BE2C (cell line): Measurements from ENCODE around the gene TUSC2.

Experiments used
- DNase-seq: peaks from one replicate; pipeline ENCODE4 v3.0.0-alpha.2; 2020
- H3K27me3 ChIP-seq: fragments of 250-450 bp; sonication (Bioruptor Pico); 2 replicates; pipeline ENCODE4 v1.5.1; 2020; ENCODE audit warnings: mild to moderate bottlenecking
- H3K36me3 ChIP-seq: fragments of 250-450 bp; sonication (Bioruptor Pico); 2 replicates; pipeline ENCODE4 v1.5.1; 2020; ENCODE audit warnings: mild to moderate bottlenecking
- H3K4me1 ChIP-seq: fragments of 250-450 bp; sonication (Bioruptor Pico); 2 replicates; pipeline ENCODE4 v1.5.1; 2020
- H3K4me3 ChIP-seq: 2 replicates; pipeline ENCODE4 v1.5.1; 2011; ENCODE audit warnings: low read depth, low read length
- H3K9me3 ChIP-seq: fragments of 250-450 bp; sonication (Bioruptor Pico); 2 replicates; pipeline ENCODE4 v1.5.1; 2020
- CTCF ChIP-seq: IDR thresholded peaks from 2 replicates; pipeline ENCODE4 v1.5.1; 2012; ENCODE audit warnings: mild to moderate bottlenecking, low read depth, low read length

Gene TUSC2

DNA sequence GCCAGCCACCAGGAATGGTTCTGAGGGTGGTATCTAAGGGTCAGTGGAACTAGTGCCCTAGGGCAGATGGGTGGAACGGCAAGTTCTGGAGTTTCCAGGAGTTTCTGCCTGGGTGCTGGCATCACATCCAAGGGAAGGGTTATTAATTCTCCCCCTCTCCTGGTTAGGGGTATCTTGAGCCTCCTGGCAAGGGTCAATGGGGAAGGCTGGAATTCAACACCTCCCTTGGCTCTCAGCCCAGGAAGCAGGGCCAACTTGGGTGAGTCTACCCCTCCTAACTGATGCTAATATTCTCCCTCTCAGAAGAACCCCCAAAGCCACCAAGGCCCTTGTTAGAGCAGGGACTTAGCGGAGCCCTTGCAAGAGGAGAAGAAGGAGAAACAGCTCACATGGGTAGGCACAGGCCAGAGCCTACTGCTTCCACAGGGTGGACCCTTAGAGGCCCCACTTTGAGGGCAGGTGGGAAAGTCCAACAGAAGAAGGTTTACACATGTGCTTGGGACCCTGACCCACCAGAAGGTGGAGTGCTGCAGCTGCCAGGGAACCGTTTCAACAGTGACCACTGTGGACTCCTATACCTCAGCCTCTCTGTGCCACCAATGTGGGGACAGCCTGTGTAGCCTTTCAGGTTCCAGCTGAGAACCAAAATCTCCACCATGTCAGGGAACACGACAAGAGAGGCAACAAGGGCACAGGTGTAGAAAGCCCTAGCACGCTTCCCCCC lies 28.0 kb upstream of the TUSC2 start:
- DNase-seq, result peak; percentile 36
- TF ChIP-seq CTCF, result peak; percentile 44
- Histone ChIP-seq H3K9me3 (no peaks in the 10 kb centered on the region), H3K4me1 (peaks cover 3% of the 10 kb centered on the region; the same call in 1 of the 2 replicates), H3K4me3 (peak overlapping the region; percentile 78), H3K27me3 (no peaks in the 10 kb centered on the region), H3K36me3 (peaks cover 14% of the 10 kb centered on the region)

DNA sequence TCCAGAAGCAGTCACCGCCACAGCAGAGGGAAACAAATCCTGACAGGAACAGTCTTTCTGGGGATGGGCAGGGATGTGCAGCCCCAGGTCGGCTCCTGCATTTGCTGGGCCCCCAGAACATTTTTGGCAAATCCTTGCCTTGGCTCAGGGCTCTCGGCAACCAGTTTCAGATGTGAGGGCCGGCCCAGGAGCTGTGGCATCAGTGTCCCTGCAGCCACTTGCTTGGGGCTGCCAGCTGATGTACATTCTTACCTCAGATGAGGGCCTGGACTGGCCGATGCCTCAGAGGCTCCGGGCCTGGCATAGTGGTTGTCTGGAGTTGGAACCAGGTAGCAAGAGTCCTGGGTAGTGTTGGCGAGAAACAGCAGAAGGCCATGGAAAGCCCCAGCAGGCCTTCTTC lies 26.8 kb upstream of the TUSC2 start:
- no peak for DNase-seq
- Histone ChIP-seq H3K4me3 (no peak overlapping the region), H3K4me1 (peaks cover 3% of the 10 kb centered on the region; the same call in 1 of the 2 replicates), H3K27me3 (no peaks in the 10 kb centered on the region), H3K36me3 (peaks cover 14% of the 10 kb centered on the region), H3K9me3 (no peaks in the 10 kb centered on the region)
- no peak for TF ChIP-seq CTCF

- H3K9me3 ChIP-seq, result no peaks in the 10 kb centered on the region
- no peak for DNase-seq
- H3K4me1 ChIP-seq, result peaks cover 3% of the 10 kb centered on the region; the same call in 1 of the 2 replicates
- H3K4me3 ChIP-seq, result no peak overlapping the region
- H3K36me3 ChIP-seq, result peaks cover 14% of the 10 kb centered on the region
- TF ChIP-seq CTCF, result no peak
- no peaks in the 10 kb centered on the region for H3K27me3 ChIP-seq
Measured at GRCh38 chr3:50354186-50354764, 26.3 kb upstream of the TUSC2 start.

GRCh38 chr3:50353245-50354004 lies 25.4 kb upstream of the TUSC2 start:
- Histone ChIP-seq H3K27me3 (no peaks in the 10 kb centered on the region), H3K4me3 (no peak overlapping the region), H3K9me3 (no peaks in the 10 kb centered on the region), H3K4me1 (peaks cover 3% of the 10 kb centered on the region; the same call in 1 of the 2 replicates), H3K36me3 (peaks cover 15% of the 10 kb centered on the region)
- TF ChIP-seq CTCF, result no peak
- no peak for DNase-seq

- no peaks in the 10 kb centered on the region for H3K27me3 ChIP-seq
- no peaks in the 10 kb centered on the region for H3K9me3 ChIP-seq
- H3K4me3 ChIP-seq, result no peak overlapping the region
- no peak for DNase-seq
- peaks cover 19% of the 10 kb centered on the region for H3K36me3 ChIP-seq
- TF ChIP-seq CTCF, result peak; percentile 36
- H3K4me1 ChIP-seq, result peaks cover 3% of the 10 kb centered on the region; the same call in 1 of the 2 replicates
Measured at GRCh38 chr3:50352781-50353180, 24.8 kb upstream of the TUSC2 start.

DNA sequence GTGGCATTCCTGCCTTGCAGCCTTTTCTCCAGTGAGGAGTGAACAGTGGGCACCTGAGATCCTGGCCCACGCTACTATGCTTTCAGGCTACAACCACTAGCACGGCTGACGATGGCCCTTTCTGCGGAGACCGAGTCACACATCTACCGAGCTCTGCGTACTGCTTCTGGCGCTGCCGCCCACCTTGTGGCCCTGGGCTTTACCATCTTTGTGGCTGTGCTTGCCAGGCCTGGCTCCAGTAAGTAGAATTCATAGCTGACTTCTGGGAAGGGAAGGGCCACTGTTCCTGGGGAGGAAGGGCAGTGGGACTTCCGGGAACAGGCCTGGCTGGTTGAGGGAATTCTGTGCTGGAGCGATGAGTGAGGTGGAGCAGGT lies 23.3 kb upstream of the TUSC2 start:
- Histone ChIP-seq H3K4me1 (peaks cover 3% of the 10 kb centered on the region; the same call in 1 of the 2 replicates), H3K9me3 (no peaks in the 10 kb centered on the region), H3K27me3 (no peaks in the 10 kb centered on the region), H3K4me3 (peak overlapping the region; percentile 77), H3K36me3 (peaks cover 23% of the 10 kb centered on the region)
- TF ChIP-seq CTCF, result no peak
- no peak for DNase-seq
